SK-N-MC (cell line): ENCODE results near the gene CDC42BPG.

Experiments used
- EZH2 ChIP-seq: fragments of 200-600 bp; sonication (generic); IDR thresholded peaks from one replicate; pipeline ENCODE4 v1.6.1; 2017; ENCODE audit warnings: antibody characterized with exemption
- FOXP2 ChIP-seq: optimal IDR thresholded peaks from 2 replicates; pipeline ENCODE3; 2011; ENCODE audit warnings: mild to moderate bottlenecking, moderate library complexity; ENCODE audit not compliant: insufficient read depth; ENCODE audit errors: extremely low read length, control extremely low read depth
- POLR2AphosphoS5 ChIP-seq: IDR thresholded peaks from 2 replicates; pipeline ENCODE4 v1.6.1; 2012; ENCODE audit warnings: mild to moderate bottlenecking, low read depth, low read length, borderline replicate concordance

DNA sequence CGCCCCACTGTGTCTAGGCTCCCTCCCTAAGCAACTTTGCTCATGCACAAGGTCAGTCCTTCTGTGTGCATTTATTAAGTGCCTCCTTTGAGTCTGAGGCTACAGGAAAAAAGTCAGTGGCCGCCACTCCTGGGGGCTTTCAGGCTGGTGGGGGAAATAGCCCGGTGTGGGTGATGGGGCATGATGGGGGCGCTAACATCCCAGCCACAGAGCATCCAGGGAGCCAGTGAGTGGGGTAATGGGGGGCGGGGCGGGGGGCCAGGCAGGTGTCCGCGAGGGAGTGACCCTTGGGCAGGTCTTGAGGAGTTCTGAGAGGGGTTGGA is 43.9 kb upstream of the CDC42BPG start:
- TF ChIP-seq POLR2AphosphoS5, result no peak
- TF ChIP-seq EZH2, result no peak
- TF ChIP-seq FOXP2, result no peak
